Erythroblast (primary cell): ENCODE measurements around the gene RRBP1.

Source experiments
- DNase-seq, 2 experiments: peaks; one replicate each; lab custom pipeline; 2025; lab: John Stamatoyannopoulos, UW
- GATA1 ChIP-seq: IDR thresholded peaks from 2 replicates; pipeline ENCODE4 v1.6.1; 2011; ENCODE audit warnings: low read depth, mild to moderate bottlenecking, control low read depth, low read length, moderate library complexity
- POLR2A ChIP-seq: IDR thresholded peaks from 2 replicates; pipeline ENCODE4 v1.6.1; 2011; ENCODE audit warnings: mild to moderate bottlenecking, low read length

The RRBP1 gene

GRCh38 chr20:17646961-17647301, 35.1 kb downstream of the RRBP1 start:
- TF ChIP-seq GATA1 (no peak), POLR2A (no peak)
- no peak for DNase-seq

GRCh38 chr20:17646209-17646960, 35.7 kb downstream of the RRBP1 start:
- TF ChIP-seq GATA1 (no peak), POLR2A (no peak)
- no peak for DNase-seq

DNA sequence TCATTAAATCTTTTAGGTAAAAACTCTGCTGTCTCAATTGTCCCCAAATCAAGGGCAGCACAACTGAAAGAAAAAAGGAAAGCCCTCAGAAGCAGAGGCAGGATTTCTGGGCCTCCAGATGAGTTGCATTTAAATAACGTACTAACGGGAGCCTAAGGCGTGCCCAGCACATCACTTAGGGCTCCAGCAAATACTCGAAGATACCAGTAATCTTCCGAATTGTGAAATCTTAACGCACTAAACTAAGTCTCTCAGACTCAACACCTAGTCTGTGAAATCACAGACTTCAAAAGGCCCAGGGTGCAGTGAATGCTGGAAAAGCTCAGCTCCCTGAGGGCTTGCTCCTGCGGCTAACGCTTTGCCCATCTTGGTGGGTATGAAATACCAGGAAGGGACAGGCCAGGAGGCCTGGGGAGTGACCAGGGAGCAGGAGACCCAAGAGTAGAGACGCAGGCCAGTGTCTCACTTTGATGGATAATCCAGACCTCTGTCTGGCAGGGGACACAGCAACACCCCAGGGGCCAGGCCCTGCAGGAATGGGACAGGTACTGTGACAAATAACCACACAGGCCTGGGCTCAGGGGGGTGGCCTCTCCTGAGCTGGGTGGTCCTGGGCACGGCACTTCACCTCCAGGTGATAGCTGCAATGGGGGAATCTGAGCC, 36.4 kb downstream of the RRBP1 start:
- DNase-seq: no peak
- TF ChIP-seq POLR2A (no peak), GATA1 (no peak)

DNA sequence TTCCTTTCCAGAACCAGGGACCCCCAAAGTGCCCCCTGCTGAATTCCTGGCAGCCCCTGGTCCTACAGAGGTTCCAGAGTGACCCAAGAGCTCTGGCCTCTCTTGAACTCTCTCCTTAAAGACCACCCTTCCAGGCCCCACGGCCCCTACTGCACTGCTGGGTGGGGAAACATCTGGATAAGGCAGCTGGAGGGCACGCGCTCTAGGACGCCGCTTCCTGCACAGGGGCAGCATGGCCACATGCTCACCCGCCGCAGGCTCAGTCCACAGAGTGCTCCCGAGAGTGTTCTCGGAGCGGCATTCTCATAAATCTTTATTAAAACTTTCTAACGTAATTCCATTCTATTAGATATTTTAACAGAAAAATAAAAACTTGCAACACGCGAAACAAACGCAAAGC, 37.0 kb downstream of the RRBP1 start:
- no peak for TF ChIP-seq GATA1
- TF ChIP-seq POLR2A: no peak
- DNase-seq: no peak

- TF ChIP-seq POLR2A (no peak), GATA1 (no peak)
- no peak for DNase-seq
Observed at GRCh38 chr20:17644451-17644850, 37.6 kb downstream of the RRBP1 start.

- DNase-seq: no peak
- TF ChIP-seq GATA1 (no peak), POLR2A (no peak)
Observed at GRCh38 chr20:17643531-17644188, 38.4 kb downstream of the RRBP1 start.

GRCh38 chr20:17642404-17643269, 39.4 kb downstream of the RRBP1 start:
- no peak for TF ChIP-seq GATA1
- TF ChIP-seq POLR2A: no peak
- no peak for DNase-seq

GRCh38 chr20:17641993-17642392, 40.0 kb downstream of the RRBP1 start:
- no peak for DNase-seq
- TF ChIP-seq POLR2A: no peak
- no peak for TF ChIP-seq GATA1

- DNase-seq: no peak
- TF ChIP-seq GATA1 (no peak), POLR2A (no peak)
Observed at GRCh38 chr20:17641520-17641964, 40.5 kb downstream of the RRBP1 start.

DNA sequence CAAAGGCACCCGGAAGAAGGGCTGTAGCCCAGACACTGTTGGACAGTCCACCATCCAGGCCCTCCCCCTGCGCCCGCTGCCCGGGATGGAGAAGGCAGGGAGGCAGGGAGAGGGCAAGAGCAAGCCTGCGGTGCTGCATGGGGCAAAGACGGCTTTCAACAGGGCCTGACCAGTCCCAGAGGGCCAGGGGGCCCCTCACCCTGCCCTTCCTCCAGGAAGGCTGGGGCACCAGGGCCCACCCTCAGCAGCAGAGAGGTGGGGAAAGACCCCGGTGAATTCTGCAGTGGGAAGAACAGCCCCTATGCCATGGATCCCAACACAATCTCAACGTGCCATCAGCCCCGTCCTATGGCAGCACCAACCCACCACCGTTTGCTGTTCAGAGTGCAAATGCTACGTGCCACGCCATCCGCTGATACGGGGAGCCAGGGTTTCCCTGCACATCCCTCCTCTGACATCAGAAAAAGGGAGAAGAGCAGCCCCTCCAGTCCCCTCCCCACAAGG, 41.1 kb downstream of the RRBP1 start:
- no peak for TF ChIP-seq GATA1
- TF ChIP-seq POLR2A: no peak
- no peak for DNase-seq

- DNase-seq: no peak
Observed at GRCh38 chr20:17640146-17640874, 41.7 kb downstream of the RRBP1 start.

DNA sequence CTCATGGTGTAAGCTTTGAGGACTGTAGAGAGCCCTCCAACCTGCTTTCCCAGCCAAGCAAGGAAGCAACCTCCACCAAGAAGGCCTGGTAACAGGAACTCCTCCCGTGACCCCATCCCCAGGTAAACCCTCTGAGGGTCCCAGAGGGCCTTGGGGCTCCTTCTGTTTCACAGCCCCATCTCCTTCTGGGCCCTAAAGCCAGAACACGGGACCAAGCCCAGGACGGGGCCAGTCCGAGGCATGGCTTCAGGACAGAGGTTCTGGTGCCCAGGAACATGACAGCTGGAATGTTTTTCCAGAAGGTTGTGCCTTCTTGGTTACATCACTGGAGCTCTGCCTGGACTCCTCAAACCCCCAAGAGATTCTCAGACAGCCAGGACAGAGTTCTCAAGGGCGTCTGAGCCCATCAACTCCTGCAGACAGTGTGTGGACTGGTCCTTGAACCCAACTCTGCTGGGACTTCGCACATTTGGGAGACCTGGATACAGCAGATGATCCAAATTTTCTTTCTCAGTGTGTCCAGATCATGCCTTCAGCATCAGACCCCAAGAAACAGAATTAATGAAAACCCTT, 43.1 kb downstream of the RRBP1 start:
- DNase-seq: no peak
- no peak for TF ChIP-seq POLR2A

More at GRCh38 chr20:17640146-17640874, 41.7 kb downstream of the RRBP1 start:
- TF ChIP-seq GATA1 (no peak), POLR2A (no peak)

- no peak for DNase-seq
Observed at GRCh38 chr20:17637985-17638640, 43.9 kb downstream of the RRBP1 start.

More at GRCh38 chr20:17637985-17638640, 43.9 kb downstream of the RRBP1 start:
- TF ChIP-seq GATA1 (no peak), POLR2A (no peak)
